NB4 (cell line): ENCODE measurements around the gene CRIM1.

ENCODE experiments used
- POLR2A ChIP-seq: IDR thresholded peaks from 2 replicates; pipeline ENCODE4 v1.6.1; 2011; ENCODE audit warnings: mild to moderate bottlenecking; ENCODE audit not compliant: insufficient read length; ENCODE audit errors: extremely low read depth
- TF ChIP-seq, protein P1 (sequence below): IDR thresholded peaks from one replicate; pipeline ENCODE4 v1.5.1; 2012; ENCODE audit warnings: low read depth, low read length
- TF ChIP-seq, protein P2 (sequence below): IDR thresholded peaks from 2 replicates; pipeline ENCODE4 v1.6.1; 2011; ENCODE audit warnings: low read depth, low read length

DNA sequence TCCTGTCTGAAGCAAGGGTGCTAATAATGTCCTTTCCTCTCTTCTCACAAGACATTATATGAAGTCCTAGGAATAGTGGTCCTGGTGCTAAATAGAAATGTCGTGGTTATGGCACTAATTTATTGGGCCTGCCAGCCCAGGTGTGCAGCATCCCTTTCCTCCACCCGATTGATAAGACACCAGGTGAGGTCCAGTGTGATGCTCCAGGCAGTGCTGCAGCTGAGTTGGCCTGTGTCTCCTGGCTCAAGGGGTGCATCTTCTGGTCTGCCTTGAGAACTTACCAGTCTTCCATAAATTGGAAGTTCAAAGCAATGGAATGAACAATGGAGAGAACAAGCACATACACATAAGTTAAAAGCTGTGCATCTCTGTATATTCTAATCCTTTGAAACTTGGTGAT lies 26.9 kb downstream of the CRIM1 start:
- TF ChIP-seq, protein P1, sequence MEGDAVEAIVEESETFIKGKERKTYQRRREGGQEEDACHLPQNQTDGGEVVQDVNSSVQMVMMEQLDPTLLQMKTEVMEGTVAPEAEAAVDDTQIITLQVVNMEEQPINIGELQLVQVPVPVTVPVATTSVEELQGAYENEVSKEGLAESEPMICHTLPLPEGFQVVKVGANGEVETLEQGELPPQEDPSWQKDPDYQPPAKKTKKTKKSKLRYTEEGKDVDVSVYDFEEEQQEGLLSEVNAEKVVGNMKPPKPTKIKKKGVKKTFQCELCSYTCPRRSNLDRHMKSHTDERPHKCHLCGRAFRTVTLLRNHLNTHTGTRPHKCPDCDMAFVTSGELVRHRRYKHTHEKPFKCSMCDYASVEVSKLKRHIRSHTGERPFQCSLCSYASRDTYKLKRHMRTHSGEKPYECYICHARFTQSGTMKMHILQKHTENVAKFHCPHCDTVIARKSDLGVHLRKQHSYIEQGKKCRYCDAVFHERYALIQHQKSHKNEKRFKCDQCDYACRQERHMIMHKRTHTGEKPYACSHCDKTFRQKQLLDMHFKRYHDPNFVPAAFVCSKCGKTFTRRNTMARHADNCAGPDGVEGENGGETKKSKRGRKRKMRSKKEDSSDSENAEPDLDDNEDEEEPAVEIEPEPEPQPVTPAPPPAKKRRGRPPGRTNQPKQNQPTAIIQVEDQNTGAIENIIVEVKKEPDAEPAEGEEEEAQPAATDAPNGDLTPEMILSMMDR, result no peak
- no peak for TF ChIP-seq POLR2A
- TF ChIP-seq, protein P2, sequence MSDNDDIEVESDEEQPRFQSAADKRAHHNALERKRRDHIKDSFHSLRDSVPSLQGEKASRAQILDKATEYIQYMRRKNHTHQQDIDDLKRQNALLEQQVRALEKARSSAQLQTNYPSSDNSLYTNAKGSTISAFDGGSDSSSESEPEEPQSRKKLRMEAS, result no peak
